IMR-90 (cell line): Measurements from ENCODE around the gene HAAO.

Source experiments
- BHLHE40 ChIP-seq: fragments of 150-350 bp; IDR thresholded peaks from 2 replicates; pipeline ENCODE4 v1.6.1; 2016; ENCODE audit warnings: mild to moderate bottlenecking, low read depth, low read length
- CHD1 ChIP-seq: IDR thresholded peaks from 2 replicates; pipeline ENCODE4 v1.6.1; 2012; ENCODE audit warnings: low read depth, low read length, improper control_type of control experiment
- RFX5 ChIP-seq: IDR thresholded peaks from 2 replicates; pipeline ENCODE4 v1.8.0; 2012; ENCODE audit warnings: low read depth, mild to moderate bottlenecking, low read length, moderate library complexity
- TF ChIP-seq, protein P1 (sequence below): conservative IDR thresholded peaks from 2 replicates; pipeline ENCODE4 v1.5.1; 2012; ENCODE audit warnings: mild to moderate bottlenecking, low read depth, low read length, improper control_type of control experiment
- TF ChIP-seq, protein P2 (sequence below): fragments of 150-350 bp; IDR thresholded peaks from 2 replicates; pipeline ENCODE4 v1.6.1; 2016; ENCODE audit warnings: low read depth, mild to moderate bottlenecking, low read length, moderate library complexity, borderline replicate concordance

DNA sequence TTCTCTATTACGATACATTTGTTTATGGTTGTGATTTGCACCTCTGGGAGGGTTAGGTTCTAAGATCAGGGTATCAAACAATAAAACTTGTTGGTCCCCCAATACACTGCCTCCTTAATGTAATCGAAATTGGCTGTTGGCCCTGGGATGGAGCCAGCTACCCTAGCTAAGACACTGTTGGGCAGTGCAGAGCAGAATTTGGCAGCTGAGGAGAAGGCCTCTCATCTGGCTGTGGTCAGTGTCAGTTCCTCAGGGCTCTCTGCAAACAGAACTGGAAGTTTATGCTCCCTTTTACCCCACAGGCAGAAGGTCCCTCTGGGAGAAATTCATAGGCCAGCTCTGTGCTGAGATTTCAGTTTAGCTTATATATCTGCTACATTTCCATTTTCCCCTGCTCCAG is 8.6 kb upstream of the HAAO start:
- TF ChIP-seq, protein P1, sequence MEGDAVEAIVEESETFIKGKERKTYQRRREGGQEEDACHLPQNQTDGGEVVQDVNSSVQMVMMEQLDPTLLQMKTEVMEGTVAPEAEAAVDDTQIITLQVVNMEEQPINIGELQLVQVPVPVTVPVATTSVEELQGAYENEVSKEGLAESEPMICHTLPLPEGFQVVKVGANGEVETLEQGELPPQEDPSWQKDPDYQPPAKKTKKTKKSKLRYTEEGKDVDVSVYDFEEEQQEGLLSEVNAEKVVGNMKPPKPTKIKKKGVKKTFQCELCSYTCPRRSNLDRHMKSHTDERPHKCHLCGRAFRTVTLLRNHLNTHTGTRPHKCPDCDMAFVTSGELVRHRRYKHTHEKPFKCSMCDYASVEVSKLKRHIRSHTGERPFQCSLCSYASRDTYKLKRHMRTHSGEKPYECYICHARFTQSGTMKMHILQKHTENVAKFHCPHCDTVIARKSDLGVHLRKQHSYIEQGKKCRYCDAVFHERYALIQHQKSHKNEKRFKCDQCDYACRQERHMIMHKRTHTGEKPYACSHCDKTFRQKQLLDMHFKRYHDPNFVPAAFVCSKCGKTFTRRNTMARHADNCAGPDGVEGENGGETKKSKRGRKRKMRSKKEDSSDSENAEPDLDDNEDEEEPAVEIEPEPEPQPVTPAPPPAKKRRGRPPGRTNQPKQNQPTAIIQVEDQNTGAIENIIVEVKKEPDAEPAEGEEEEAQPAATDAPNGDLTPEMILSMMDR: no peak
- TF ChIP-seq CHD1 (no peak), RFX5 (no peak), BHLHE40 (no peak)
- TF ChIP-seq, protein P2, sequence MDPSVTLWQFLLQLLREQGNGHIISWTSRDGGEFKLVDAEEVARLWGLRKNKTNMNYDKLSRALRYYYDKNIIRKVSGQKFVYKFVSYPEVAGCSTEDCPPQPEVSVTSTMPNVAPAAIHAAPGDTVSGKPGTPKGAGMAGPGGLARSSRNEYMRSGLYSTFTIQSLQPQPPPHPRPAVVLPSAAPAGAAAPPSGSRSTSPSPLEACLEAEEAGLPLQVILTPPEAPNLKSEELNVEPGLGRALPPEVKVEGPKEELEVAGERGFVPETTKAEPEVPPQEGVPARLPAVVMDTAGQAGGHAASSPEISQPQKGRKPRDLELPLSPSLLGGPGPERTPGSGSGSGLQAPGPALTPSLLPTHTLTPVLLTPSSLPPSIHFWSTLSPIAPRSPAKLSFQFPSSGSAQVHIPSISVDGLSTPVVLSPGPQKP: no peak
